NCI-H2196 (cell line): Measurements from ENCODE around the gene SLC36A4.
"Not testable (repeated sequence)": the region's sequence is repeated elsewhere in the genome, so short reads cannot be mapped to it uniquely, and the experiment has no call there.

ENCODE experiments used
- DNase-seq: peaks from one replicate; lab custom pipeline; 2025; ENCODE audit not compliant: unreplicated experiment; lab: John Stamatoyannopoulos, UW

The SLC36A4 gene

DNA sequence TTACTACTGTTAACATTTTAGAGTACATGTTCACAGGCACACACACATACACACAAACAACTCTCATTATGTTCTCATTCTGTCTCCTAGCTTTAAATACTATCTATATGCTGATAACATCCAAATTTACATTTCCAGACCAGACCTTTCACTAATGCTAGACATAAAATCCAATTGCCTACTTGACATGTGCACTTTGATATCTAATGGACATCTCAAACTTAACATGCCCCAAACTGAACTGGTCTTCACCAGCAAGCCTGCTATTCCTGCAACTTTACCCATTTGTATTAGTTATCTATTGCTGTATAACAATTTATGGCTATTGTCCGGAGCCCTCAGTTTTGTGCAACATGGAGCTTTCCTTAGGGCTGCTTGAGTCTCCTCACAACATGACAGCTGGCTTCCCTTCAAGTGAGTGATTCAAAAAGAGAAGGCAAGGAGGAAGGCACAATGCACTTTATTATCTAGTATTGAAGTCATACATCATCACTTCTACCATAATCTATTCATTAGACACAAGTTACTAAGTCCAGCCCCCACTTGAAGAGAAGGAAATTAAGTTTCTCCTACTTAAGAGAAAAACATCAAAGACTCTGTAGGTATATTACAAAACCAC is 3.0 kb downstream of the SLC36A4 start:
- DNase-seq: no peak

GRCh38 chr11:93193731-93194130 is 4.1 kb downstream of the SLC36A4 start:
- no peak for DNase-seq

DNA sequence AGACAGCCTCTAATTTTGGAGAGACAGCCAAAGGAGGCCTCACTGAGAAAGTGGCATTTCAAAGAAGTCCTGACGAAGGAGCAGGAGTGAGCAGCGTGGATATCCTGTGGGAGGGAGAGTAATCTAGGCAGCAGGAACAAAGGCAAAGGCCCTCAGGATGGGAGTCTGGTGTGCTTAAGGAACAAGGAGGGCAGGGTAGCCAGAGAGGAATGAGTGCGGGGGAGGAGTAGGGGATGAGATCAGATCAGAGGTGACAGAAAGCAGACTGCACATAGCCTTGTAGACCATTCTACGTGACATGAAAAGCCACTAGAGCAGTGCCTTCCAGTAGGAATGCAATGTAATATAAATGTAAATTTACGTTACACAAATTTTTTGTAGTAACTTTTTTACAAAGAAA is 5.6 kb downstream of the SLC36A4 start:
- DNase-seq: no peak

- DNase-seq: no peak
These were observed 8.3 kb downstream of the SLC36A4 start for GRCh38 chr11:93189462-93189861.

GRCh38 chr11:93188726-93189125 is 9.1 kb downstream of the SLC36A4 start:
- no peak for DNase-seq

GRCh38 chr11:93187290-93187689 is 10.5 kb downstream of the SLC36A4 start:
- DNase-seq: no peak

DNA sequence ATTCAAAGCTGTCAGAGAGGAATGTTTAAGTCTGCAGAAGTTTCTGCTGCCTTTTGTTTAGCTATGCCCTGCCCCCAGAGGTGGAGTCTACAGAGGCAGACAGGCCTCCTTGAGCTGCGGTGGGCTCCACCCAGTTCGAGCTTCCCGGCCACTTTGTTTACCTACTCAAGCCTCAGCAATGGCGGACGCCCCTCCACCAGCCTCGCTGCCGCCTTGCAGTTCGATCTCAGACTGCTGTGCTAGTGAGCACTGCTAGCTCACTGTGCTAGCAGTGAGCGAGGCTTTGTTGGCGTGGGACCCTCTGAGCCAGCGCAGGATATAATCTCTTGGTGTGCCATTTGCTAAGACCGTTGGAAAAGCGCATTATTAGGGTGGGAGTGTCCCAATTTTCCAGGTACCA is 19.9 kb downstream of the SLC36A4 start:
- not testable (repeated sequence) for DNase-seq

DNA sequence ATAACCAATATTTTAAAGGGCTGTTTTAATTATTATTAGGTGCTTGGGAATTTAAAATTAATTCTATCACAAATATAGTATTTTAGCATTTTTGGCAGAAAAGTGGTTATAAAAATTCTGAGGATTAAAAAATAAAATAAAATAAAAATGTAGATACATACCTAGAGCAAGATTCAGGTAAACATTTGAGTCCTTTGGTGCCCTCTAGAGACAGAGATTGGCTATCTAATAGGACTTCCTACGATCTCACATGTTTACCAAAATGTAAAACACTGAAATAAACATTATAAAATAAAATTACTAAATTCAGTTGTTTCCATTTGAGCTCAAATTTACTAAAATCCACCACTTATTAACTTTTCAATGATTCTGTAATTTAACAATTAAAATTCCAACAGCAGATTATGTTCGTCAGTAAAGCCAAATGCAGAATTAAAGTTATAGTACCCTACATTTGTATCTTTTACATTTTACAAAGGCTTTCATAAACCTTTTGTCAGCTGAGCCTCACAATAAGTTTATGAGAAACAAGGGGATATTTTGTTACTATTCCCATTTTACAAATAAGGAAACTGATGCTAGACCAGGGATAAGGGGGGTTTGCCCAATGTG is 27.7 kb downstream of the SLC36A4 start:
- no peak for DNase-seq

- DNase-seq: no peak
These were observed 28.6 kb downstream of the SLC36A4 start for GRCh38 chr11:93169143-93169542.

- DNase-seq: no peak
These were observed 30.9 kb downstream of the SLC36A4 start for GRCh38 chr11:93166862-93167261.

DNA sequence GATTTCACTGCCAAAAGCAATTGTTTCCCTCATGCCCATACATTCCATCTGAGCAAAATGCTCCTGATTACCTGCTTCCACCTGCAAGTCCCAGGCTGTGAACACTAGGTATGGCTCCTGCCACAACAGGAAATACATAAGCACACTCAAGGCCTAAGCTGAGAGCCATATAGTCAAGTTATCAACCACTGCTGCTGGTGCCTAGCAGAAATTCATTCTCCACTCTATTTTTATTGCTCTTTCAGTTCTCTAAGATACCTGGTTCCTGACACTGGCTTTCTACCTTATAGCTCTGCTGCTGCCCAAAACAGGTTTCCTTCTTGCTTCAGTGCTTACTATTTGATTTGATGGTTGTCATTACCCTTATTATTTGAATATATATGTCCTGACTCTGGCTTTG is 31.6 kb downstream of the SLC36A4 start:
- DNase-seq: no peak

- DNase-seq: no peak
These were observed 37.0 kb downstream of the SLC36A4 start for GRCh38 chr11:93160808-93161207.

GRCh38 chr11:93160156-93160555 is 37.6 kb downstream of the SLC36A4 start:
- DNase-seq: no peak

GRCh38 chr11:93159721-93160120 is 38.1 kb downstream of the SLC36A4 start:
- no peak for DNase-seq

GRCh38 chr11:93155738-93156137 is 42.1 kb downstream of the SLC36A4 start:
- DNase-seq: no peak

DNA sequence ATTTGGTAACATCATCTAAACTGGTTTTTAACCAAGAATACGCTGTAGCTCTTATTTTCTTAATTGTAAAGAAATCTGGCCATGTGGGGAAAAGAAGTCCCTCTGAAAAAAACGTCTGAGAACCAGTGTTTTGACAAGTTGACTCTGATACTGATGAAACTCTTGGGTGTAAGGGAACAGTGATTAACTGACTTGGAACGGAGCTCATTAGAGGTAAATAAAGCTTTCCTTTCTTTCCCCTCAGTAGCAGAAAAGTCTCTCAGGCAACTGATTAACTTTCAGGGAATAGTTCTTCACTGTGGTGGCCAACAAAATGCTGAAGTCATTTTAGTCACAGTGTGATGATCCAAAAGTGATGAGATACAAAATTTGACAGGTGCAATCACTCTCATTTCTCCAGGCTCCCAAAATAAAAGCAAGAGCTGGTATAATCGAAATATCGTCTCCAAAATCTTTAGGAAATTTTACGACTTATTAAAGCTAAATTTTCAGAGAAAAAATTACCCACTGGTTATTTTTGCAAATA is 52.3 kb downstream of the SLC36A4 start:
- DNase-seq: no peak

DNA sequence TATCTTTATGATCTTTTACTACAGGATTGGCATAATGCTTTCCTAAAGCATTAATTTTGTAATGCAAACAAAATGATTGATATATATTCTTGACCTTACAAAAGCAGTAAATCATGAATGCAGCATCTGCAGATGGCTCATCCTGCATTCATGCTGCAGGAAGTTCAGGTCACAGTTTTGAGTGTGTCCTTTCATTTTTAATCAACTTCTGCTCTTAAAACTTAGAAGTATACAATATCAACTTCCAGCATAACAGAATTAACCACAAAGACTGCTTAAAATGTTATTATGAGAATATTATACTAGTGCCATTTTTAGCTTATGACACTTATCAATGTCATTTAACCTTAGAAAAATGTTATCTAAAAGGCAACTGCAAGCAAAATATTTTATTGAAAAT is 54.0 kb downstream of the SLC36A4 start:
- DNase-seq: no peak

- DNase-seq: no peak
These were observed 54.6 kb downstream of the SLC36A4 start for GRCh38 chr11:93143186-93143585.

- no peak for DNase-seq
These were observed 64.2 kb downstream of the SLC36A4 start for GRCh38 chr11:93133488-93134109.

GRCh38 chr11:93132836-93133235 is 65.0 kb downstream of the SLC36A4 start:
- no peak for DNase-seq

DNA sequence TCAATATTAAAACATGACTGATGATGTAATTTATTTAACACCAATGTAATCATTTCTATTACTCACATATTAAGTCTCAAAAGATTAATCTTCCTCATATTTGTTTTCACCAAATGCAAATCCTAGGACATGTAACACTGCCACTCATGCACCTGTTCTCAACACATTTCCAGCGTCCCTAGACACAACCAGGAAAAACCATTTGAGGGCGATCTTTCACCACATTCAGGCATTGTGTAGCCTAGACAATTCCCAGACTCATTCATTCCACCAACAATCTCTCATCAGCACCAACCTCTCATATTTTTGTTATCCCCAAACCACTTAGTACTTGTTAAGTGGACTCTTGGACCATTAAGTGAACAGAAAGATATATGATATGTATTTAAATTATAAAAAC is 66.1 kb downstream of the SLC36A4 start:
- no peak for DNase-seq

GRCh38 chr11:93128574-93128973 is 69.2 kb downstream of the SLC36A4 start:
- DNase-seq: no peak
